WTC11 (cell line): ENCODE measurements around the gene TRAF3IP3.

ENCODE experiments used
- E2F1 ChIP-seq: sonication (generic); formaldehyde crosslinking; IDR thresholded peaks from 2 replicates; pipeline ENCODE4 v1.8.0; 2022; ENCODE audit warnings: mild to moderate bottlenecking, missing genetic modification reagents
- HMGA2 ChIP-seq: fragments of 250-450 bp; sonication (Bioruptor Pico); IDR thresholded peaks from 2 replicates; pipeline ENCODE4 v1.4.0; 2021; ENCODE audit warnings: mild to moderate bottlenecking, moderate library complexity
- OVOL2 ChIP-seq: fragments of 250-450 bp; sonication (Bioruptor Pico); IDR thresholded peaks from 2 replicates; pipeline ENCODE4 v1.9.0; 2021; ENCODE audit warnings: mild to moderate bottlenecking, borderline replicate concordance
- SP1 ChIP-seq: sonication (generic); formaldehyde crosslinking; conservative IDR thresholded peaks from 2 replicates; pipeline ENCODE4 v1.8.1; 2022; ENCODE audit warnings: missing genetic modification reagents
- TCF7 ChIP-seq: sonication (generic); formaldehyde crosslinking; IDR thresholded peaks from 2 replicates; pipeline ENCODE4 v1.8.0; 2022; ENCODE audit warnings: mild to moderate bottlenecking, low read depth, missing genetic modification reagents, moderate library complexity
- TF ChIP-seq, protein P1 (sequence below): fragments of 200-600 bp; IDR thresholded peaks from 2 replicates; pipeline ENCODE4 v1.8.0; 2022; ENCODE audit warnings: antibody characterized with exemption

- TF ChIP-seq SP1 (CRISPR knock-in tag): no peak
- no peak for TF ChIP-seq E2F1 (CRISPR knock-in tag)
- TF ChIP-seq, protein P1, sequence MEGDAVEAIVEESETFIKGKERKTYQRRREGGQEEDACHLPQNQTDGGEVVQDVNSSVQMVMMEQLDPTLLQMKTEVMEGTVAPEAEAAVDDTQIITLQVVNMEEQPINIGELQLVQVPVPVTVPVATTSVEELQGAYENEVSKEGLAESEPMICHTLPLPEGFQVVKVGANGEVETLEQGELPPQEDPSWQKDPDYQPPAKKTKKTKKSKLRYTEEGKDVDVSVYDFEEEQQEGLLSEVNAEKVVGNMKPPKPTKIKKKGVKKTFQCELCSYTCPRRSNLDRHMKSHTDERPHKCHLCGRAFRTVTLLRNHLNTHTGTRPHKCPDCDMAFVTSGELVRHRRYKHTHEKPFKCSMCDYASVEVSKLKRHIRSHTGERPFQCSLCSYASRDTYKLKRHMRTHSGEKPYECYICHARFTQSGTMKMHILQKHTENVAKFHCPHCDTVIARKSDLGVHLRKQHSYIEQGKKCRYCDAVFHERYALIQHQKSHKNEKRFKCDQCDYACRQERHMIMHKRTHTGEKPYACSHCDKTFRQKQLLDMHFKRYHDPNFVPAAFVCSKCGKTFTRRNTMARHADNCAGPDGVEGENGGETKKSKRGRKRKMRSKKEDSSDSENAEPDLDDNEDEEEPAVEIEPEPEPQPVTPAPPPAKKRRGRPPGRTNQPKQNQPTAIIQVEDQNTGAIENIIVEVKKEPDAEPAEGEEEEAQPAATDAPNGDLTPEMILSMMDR: no peak
- no peak for TF ChIP-seq OVOL2
- TF ChIP-seq HMGA2: no peak
- TF ChIP-seq TCF7 (CRISPR knock-in tag): no peak
Measured at GRCh38 chr1:209769171-209769904, 13.5 kb downstream of the TRAF3IP3 start.
